Measurements from ENCODE around the gene VSIG4.

- TF ChIP-seq POLR2A (IDR thresholded peaks at IDR 0.05) (no peak), CTCF (IDR thresholded peaks at IDR 0.05) (no peak)
Measured at GRCh38 chrX:66024570-66024969, 15.3 kb downstream of the VSIG4 start.

Data from thyroid gland (tissue), 4 donors.